Measurements from ENCODE around the gene PTGDS.
A peak's percentile ranks its signal among the peaks of the same experiment; 100 is the strongest.

PTGDS gene

DNA sequence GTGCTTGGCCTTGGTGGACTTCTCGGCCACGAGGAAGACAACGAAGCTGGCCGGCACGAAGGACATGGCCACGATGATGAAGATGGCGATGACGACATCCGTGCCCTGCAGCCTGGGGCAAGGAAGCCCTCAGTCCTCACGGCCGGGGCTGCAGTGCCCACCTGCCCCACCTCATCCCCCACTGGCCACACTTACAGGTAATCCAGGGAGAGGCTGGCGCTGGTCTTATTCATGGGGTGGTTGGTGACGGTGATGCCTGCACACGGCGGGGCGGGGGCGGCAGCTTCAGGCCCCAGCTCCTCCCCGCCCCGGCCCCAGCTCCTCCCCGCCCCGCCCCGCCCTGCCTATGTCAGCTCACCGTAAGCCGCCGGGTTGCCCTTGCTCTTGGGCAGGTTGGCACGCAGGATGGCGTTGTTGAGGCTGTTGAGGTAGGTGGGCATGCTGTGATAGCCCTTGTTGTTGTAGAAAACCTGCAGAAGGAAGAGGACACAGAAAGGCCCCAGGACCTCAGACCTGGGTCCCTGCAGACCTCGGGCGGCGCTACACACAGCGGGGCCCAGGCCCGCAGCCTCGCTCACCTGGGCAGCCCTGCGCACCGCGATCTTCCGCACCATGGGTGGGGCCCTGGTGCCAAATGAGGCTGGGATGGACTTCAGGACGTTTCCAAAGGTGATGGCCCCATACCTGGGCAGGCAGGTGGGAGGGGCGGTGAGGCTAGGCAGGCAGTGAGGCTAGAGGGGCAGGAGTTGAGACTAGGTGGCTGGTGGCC, 34.8 kb downstream of the PTGDS start:
- DNase-seq = no peak

DNA sequence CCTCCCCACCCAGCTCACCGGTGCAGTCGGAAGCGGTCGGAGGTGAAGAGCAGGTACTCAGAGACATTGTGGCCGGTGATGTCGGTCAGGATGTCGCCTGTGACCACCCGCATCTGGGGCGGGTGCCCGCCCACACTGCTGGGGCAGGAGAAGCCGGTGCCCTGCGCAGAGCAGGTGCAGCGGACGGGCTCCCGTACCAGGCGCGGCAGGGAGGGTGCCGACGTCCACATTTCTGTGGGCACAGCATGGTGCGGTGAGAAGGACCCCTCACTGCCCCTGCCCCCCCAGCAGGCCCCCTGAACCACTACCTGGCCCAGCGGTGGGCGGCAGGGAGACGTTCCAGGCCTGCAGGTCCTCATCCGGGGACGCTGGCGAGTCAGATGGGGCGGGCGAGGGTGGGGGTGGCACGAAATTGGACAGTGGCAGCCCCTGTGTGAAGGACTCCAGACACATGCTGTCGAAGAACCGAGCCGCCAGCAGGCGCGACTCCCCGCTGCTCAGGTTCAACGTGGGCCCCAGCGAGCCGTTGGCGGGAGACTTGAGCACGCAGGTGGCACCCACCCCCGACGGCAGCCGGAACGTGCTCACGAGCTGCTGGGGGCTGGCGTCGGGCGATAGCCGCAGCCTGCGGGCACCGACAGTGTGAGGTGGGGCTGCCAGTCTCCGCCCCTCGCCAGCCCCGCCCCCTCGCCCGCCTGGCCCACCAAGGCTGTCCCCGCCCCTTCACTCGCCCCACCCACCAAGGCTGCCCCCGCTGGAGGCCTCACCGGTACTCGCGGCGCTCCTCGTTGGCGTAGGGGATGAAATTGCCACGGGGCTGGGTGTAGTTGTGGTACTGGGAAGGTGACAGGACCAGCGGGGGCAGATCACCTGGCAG, 35.6 kb downstream of the PTGDS start:
- no peak for DNase-seq

DNA sequence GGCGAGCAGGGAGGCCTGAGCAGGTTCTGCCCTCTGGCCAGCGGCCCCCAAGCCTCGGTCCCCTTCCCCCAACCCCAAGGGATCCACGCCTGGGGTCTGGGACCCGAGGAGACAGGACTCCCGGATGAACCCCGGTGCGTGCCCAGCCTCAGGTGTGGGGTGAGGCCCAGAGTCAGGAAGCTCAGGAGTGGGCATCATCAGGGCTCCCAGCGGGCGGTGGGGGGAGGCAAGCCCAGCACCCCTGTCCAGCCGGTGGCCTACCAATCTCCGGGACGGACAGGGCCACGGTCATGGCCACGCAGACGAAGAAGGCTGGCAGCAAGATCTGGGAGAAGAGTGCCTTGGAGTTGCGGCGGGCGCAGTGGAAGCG, 36.3 kb downstream of the PTGDS start:
- DNase-seq = no peak

DNA sequence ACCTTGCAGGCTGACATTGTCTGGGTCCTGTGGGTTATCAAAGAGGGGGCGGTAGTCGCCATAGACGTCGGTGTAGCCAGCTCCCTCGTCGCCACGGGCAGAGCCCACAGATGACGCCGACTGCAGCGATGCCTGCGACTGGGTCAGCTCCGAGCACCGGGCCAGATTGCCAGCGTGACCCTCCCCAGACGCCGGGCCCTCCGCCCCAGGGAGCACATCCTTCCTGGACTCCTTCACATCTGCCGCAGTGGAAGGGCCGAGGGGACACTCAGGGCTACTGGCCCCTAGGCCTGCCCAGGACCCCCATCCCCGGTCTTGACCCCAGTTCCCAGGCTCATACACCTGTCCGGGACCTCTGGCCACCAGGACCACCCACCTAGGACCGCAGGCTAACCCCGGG, 36.9 kb downstream of the PTGDS start:
- no peak for DNase-seq

DNA sequence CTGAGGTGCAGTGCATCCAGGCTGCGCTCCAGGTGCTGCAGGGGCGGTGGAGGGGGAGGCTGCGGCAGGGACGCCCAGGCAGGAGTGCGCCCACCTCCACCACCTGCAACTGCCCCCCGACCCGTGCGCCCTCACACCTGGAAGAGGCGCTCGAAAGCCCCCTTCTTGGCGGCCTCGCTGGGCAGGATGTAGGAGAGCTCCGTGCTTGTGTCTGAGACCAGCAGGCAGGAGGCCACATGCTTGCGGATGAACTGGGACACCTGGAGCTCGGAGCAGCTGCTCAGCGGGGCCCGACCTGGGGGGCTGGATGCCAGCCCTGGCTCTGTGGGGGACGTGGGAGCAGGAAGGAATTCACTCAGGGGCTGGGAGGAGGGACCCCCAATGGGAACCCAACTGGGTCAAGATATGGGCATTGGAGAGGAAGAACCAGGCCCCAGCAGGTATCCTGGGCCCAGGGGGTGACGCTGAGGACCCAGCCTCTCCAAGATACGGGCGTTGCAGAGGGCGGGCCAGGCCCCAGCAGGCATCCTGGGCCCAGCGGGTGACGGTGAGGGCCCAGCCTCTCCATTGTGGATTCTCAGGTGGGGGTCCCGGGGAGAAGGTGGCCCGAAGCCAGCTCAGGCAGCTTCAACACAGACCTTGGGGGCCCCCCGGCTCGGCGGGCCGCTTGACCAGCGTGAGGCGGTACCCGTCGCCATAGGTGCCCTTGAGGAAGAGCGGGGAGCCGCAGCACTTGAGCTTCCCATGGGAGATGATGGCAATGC, 37.7 kb downstream of the PTGDS start:
- no peak for DNase-seq

DNA sequence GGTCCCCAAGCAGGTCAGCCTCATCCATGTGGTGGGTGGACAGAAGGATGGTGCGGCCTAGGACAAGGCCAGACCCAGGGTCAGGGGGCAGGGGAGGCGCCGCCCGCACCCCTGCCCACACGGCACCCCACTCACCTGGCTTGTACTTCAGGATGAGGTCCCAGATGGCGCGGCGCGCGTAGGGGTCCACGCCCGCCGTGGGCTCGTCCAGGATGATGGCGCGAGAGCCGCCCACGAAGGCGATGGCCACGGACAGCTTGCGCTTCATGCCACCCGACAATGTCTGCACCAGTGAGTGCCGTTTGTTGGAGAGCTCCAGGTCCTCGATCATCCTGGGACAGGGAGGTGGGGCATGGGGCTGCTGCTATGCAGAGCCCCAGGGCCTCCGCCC, 38.2 kb downstream of the PTGDS start:
- DNase-seq = no peak

DNA sequence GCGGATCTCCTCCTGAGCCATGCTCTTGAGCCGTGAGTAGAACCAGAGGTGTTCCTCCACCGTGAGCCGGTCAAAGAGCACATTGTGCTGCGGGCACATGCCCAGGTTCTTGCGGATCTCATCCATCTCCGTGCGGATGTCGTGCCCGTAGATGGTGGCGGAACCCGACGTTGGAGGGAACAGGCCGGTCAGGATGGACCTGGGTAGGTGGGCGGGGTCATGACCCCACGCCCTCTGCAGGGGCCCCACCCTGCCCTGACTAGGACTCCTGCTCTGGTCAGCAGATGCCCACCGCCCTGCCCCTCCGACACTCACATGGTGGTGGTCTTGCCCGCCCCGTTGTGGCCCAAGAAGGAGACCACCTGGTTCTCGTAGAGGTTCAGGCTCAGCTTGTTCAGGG, 38.7 kb downstream of the PTGDS start:
- no peak for DNase-seq

DNA sequence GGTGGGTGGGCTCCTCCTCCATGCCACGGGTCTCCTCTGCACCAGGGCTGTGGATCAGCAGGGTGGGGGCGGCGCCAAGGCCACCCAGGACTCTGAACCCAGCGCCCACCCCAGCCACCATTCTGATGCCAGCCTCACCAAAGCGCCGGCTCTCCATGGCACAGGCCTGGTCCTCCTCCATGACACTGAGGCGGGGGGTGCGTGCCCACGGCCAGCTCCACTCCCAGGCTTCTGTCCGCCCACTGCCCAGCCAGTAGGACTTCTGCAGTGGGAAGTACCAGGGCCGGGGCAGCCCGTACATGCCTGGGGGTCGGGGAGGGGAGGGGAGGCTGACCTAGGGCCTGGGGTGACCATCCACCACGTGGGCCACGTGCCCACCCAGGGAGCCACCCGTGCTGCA, 39.1 kb downstream of the PTGDS start:
- DNase-seq = no peak

DNA sequence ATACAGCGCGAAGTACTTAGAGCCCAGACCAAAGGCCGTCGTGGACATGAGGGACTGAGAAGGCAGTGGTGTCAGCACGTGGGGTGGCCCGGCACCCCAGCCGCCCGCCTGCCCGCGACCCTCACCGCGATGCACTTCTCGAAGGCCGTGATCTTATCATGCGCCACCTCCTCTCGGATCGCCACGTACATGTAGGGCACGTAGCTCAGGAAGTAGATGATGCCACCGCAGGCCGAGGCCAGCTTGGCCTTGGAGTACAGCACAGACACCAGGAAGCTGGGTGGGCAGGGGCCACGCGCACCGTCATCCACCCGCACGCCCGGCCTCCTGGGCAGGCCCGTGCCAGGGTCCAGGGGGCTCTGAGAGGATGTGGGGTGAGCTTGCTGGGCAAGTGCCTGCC, 39.8 kb downstream of the PTGDS start:
- no peak for DNase-seq

DNA sequence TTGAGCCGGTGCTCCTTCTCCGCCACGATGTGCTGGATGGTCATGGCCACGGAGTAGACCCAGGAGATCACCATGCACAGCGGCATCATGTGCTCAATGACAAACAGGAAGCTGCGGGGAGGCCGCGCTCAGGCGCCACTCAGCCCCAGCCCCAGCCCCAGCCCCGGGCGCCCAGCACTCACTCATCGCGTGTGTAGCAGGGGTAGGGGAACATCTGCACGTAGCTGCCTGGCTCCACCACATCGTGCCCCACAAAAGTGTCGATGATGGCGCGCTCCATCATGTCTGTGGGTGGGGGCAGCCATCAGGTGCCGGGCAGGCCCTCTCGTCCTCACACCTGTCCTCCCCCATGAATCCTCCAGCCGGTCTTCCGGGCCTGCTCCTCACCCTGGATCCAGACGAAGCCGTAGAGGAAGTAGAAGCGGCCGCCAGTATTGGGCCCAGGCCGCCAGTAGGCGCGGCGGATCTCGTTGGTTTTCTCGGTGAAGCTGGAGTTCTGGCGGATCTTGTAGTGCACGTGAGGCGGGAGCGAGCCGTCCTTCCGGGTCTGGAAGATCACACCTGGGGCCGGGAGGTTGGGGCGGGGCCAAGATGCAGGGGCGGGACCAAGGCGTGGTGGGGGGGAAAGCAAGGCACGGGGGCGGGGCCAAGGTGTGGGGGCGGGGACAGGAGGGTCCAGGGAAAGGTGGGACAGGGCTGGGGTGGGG, 40.6 kb downstream of the PTGDS start:
- no peak for DNase-seq

DNA sequence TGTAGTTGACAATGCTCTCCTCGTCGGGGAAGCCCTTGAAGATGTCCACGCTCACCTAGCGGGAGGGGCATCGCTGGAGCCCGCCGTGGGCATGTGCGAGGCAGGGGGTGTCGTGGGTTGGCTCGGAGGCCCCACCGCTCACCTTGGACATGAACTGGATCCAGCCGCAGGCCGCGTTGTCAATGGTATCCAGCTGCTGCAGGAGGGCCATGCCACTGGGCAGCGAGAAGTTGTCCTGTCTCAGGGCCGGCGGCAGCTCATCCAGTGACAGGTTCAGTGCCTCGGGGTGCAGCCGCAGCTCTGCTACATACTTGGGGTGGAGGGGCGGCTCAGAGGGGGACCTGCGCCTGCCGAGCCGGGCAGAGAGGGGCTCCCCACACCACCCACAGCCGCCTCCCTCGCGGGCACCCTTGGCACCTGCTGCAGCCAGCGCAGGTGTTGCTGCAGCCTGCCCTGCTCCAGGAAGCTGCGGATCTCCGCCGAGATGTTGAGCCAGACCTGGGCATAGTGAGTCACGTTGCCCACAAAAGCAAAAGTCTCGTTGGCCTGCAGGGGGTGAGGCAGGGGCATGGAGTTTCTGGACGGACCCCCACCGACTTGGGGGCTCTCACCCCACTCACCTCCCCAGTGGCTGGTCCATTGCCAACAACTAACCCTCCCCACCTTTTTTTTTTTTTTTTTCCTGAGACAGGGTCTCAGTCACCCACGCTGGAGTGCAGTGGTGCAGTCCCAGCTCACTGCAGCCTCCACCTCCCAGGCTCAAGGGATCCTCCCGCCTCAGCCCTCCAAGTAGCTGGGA, 41.7 kb downstream of the PTGDS start:
- no peak for DNase-seq

DNA sequence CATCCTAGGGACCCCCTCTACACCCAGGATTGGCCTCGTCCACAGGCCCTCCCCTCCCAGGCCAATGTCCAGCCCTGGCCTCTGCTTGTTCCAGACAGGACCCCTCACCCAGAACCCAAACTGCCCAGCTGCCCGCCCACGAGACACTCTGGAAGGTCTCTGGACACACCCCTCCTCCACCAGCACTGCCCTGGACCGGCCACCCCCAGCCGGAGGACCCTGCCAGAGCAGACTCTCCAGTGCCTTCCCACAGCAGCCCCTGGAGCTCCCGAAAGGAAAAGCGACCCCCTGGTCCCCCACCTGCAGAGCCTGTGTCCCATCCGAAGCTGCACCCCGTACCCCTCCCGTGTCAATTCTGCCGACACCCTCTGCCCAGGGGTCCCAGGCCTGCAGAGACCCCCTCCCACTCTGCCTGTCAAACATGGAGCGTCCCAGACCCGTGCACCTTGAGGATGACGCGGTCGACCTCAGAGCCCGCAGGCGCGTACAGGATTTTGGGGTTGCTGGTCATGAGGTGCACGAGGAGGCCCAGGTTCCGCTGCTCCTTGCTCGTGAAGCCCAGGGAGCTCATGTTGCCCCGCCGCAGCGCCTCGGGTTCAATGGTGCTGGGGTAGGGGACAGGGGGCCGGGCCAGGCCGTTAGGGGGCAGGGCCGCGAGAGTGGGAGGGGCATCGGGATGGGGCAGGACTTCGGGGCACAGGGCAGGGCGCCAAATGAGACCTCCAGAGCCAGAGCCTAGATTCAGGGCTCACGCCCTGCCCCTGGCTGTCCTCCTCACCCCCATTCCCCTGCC, 42.8 kb downstream of the PTGDS start:
- no peak for DNase-seq

DNA sequence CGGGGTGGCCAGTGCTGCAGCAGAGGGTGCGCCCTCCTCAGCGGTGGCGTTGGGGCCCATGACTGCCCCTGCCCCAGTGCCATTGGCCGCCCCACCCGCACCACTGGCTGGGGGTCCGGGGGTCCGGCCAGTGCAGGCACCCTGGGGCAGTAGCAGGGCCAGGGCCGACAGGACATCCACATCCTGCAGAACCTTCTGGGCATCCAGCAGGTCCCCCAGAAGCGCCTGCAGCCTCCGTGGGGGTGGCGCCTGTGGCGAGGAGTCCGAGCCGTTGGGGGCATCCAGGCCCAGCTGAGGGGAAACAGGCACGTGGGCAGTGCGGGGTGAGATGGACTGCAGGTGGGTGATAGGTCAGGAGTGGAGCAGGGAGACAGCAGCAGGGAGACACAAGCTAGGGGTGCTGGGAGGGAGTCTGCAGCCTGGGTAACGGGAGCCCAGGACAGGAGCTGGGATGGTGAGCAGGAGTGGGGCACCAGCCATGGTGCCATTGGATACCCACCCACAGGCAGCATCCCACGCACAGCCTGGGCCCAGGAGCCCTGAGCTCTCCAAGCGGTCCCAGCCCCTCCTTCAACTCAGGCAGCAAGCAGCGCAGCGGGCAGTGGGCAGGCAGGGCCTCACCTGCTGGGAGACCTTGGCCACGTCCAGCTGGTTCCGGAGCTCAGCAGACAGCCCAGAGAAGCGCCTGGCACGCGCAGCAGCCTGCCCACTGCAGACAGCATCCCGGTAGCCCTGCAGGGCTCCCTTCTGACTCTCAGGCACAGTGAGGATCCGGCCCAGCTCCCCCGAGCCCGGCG, 43.7 kb downstream of the PTGDS start:
- DNase-seq = no peak

DNA sequence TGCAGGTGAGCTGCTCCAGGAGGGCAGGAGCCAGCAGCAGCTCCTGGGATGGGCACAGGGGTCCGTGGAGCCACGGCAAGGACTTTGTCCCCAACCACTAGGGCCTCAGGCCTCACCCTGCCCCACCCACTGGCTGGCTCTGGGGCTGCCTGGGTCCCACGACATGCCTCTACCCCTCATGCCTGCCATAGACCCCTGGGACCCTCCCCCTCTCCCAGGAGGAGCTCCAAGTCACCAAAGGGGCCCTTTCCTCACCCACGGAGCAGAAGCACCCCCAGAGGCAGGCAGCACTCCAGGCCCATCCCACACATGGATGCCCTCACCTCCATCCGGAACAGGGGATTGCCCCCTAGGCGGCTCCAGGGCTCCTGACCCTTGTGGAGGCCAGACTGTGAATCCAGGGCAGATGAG, 44.3 kb downstream of the PTGDS start:
- DNase-seq = no peak

DNA sequence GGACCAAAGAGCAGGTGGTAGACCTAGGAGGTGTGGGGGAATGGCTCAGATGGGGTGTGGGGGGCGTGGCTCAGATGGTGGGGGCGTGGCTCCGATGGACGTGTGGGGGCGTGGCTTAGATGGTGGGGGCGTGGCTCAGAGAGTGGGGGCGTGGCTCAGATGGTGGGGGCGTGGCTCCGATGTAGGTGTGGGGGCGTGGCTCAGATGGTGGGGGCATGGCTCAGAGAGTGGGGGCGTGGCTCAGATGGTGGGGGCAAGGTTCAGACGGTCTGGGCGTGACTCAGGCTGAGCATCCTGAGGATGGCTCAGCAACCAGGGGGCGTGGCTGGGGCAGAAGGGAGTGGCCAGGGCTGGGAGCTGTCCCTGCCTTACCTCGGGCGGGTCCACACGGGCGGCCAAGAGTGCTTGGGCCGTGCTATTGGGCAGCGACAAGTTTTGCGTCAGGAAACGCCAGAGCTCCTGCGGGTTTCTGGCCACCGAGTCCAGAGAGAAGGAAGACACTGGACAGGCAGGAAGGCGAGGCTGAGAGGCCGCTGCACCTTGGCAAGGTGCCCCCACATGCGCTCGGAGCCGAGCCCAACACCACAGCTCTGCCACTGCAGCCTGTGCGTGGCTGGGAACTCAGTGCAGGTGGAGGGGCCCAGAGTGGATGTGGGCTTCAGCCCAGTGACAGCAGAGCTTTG, 44.8 kb downstream of the PTGDS start:
- DNase-seq = peak; percentile 74

DNA sequence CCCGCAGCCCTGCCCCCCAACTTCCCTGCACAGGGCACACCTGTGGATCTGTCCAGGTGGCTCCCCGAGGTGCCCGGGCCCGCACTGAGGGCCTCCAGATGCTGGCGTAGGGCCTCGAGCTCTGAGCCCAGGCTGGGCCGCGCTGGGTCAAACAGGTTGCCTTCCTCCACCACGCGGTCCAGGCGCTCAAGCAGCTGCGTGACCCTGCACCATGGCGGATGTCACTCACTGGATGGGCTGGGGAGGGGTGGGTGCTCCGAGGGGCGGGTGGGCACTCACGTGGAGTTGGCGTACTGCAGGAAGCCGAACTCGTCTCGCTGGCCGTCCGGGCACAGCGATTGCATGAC, 45.3 kb downstream of the PTGDS start:
- DNase-seq = no peak

DNA sequence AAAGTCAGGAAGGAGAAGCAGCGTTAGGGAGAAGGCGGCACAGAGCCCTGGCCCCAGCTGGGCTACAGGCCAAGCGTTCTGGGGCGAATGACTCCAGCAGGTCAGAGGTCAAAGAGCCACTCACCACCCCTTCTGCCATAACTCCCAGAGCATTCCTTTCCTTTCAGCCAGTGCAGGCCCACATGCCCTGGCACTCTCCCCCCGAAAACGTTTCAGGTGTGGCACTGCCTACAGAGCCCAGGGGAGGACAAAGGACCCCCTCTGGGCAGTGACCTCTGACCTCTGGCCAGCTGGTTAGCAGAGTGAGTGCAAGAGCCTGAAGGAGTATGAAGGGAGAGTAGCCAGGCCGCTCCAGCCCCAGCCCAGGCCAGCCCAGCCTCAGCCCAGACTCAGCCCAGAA, 45.9 kb downstream of the PTGDS start:
- DNase-seq = no peak

DNA sequence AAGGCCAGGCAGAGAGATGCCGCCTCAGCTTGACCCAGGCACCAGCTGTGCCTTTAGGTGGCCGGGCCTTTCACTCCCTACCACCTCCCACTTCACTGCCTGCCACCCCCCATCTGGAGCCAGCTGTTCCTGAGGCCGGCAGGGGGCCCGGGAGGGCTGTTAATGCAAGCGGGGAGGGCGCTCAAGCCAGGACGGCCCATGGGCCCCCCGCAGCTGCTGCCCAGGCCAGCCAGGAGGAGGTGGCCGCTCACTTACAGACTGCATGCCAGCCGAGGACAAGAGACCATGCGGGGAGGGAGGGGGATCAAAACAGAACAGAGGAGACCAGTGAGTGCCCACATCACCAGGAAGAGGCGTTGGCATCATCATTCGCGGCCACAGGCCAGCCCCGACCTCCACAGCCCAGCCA, 46.3 kb downstream of the PTGDS start:
- no peak for DNase-seq

DNA sequence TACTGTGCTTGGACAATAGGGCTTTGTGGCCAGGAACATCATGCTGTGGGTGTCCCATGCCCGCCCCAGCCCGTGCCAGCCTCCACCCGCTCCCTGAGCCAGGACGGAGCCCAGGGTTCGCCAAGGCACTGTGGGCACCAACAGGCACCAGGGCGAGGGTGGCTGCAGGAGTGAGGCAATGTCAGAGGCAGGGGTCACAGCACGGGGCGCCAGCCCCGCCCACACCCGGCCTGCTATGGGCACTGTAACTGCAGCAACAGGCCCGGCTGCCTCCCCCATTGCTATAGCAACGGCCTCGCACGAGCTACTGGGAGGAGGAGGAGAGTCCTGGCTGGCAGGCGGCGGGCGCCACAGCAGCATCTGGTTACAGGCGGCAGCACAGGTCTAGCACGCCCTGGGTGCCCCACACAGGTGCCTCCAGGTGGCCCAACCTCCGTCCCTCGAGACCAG, 48.2 kb downstream of the PTGDS start:
- DNase-seq = peak; percentile 97

DNA sequence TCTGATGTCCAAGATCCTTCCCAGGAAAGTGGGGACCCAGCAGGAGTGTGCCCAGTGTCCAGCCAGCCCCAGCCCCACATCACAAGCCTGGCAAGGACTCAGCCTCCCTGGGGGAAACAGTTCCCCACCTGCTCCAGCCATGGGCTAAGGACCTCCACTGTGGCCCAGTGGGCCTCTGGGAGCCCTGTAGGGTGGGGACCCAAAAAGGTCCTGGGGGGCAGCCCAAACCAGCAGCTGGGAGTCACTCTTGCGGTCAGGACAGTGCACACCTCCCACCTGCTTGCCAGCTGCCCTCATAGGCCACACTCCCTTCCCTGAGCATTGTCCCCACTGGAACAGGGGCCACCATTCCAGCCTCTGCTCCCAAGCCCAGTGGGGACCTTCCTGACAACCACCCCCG, 49.1 kb downstream of the PTGDS start:
- no peak for DNase-seq
